Measurements from ENCODE around the gene ATXN7L3.
A peak's percentile ranks its signal among the peaks of the same experiment; 100 is the strongest.

Gene ATXN7L3

DNA sequence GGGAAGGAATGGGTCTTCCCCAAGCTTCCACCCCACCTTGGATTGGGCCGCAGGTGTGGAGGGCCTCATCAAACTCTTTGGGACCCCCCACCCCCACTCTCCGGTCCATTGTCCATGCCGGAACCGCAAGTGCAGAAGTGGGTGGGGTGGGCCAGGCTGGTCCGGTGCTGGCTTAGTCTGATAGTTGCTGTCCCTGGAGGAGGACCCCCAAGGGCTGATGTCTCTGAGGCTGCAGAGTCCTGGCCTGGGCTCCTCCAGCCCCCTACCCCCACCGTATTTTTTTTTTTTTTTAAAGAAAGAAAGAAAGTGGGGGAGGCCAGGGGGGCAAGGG is 7.1 kb upstream of the ATXN7L3 start:
- no peak overlapping the region for H3K4me3 ChIP-seq (ENCODE audit: low read depth, low read length, poor library complexity, severe bottlenecking)
- no peaks in the 10 kb centered on the region for H3K9me3 ChIP-seq (ENCODE audit: low read length)
- no peak overlapping the region for H3K4me2 ChIP-seq (ENCODE audit: low read length)
- no peaks in the 10 kb centered on the region for H3K79me2 ChIP-seq (ENCODE audit: insufficient read depth, low read length)
- no peak overlapping the region for H2AFZ ChIP-seq (ENCODE audit: low read length)
- H3K9ac ChIP-seq (ENCODE audit: low read length) = no peak overlapping the region
- no peaks in the 10 kb centered on the region; the same call in 1 of the 2 replicates for H3F3A ChIP-seq (ENCODE audit: insufficient read depth, low read length)
- no peaks in the 10 kb centered on the region for H4K20me1 ChIP-seq (ENCODE audit: insufficient read depth, low read length)
- no peaks in the 10 kb centered on the region for H3K27me3 ChIP-seq (ENCODE audit: insufficient read depth, low read length)
- peaks cover 46% of the 10 kb centered on the region for H3K36me3 ChIP-seq (ENCODE audit: insufficient read depth, low read length)
- TF ChIP-seq EZH2 (IDR thresholded peaks at IDR 0.05; ENCODE audit: borderline replicate concordance, low read length) (no peak), CTCF (IDR thresholded peaks at IDR 0.05; ENCODE audit: low read length) (no peak)
- no peak overlapping the region for H3K27ac ChIP-seq (ENCODE audit: low read depth, low read length, poor library complexity, severe bottlenecking)
- H3K9me2 ChIP-seq (ENCODE audit: low read depth, low read length) = no peaks in the 10 kb centered on the region
- peaks cover 28% of the 10 kb centered on the region for H3K4me1 ChIP-seq (ENCODE audit: insufficient read depth, low read length, severe bottlenecking)

- Histone ChIP-seq H4K20me1 (ENCODE audit: insufficient read depth, low read length) (no peaks in the 10 kb centered on the region), H3K79me2 (ENCODE audit: insufficient read depth, low read length) (no peaks in the 10 kb centered on the region), H3K4me1 (ENCODE audit: insufficient read depth, low read length, severe bottlenecking) (peaks cover 23% of the 10 kb centered on the region), H3K4me2 (ENCODE audit: low read length) (no peak overlapping the region), H3K9me3 (ENCODE audit: low read length) (no peaks in the 10 kb centered on the region), H2AFZ (ENCODE audit: low read length) (no peak overlapping the region), H3K27me3 (ENCODE audit: insufficient read depth, low read length) (no peaks in the 10 kb centered on the region), H3K9me2 (ENCODE audit: low read depth, low read length) (no peaks in the 10 kb centered on the region), H3K9ac (ENCODE audit: low read length) (no peak overlapping the region), H3K27ac (ENCODE audit: low read depth, low read length, poor library complexity, severe bottlenecking) (no peak overlapping the region), H3K36me3 (ENCODE audit: insufficient read depth, low read length) (peaks cover 41% of the 10 kb centered on the region), H3F3A (ENCODE audit: insufficient read depth, low read length) (no peaks in the 10 kb centered on the region; the same call in 1 of the 2 replicates), H3K4me3 (ENCODE audit: low read depth, low read length, poor library complexity, severe bottlenecking) (no peak overlapping the region)
- TF ChIP-seq CTCF (IDR thresholded peaks at IDR 0.05; ENCODE audit: low read length) = no peak
- no peak for TF ChIP-seq EZH2 (IDR thresholded peaks at IDR 0.05; ENCODE audit: borderline replicate concordance, low read length)
These were observed 6.5 kb upstream of the ATXN7L3 start for GRCh38 chr17:44205962-44206824.

GRCh38 chr17:44204441-44204882 is 4.8 kb upstream of the ATXN7L3 start:
- Histone ChIP-seq H3K27me3 (ENCODE audit: insufficient read depth, low read length) (no peaks in the 10 kb centered on the region), H3K9me3 (ENCODE audit: low read length) (no peaks in the 10 kb centered on the region), H3K27ac (ENCODE audit: low read depth, low read length, poor library complexity, severe bottlenecking) (peak overlapping the region; percentile 19), H4K20me1 (ENCODE audit: insufficient read depth, low read length) (no peaks in the 10 kb centered on the region), H3K4me3 (ENCODE audit: low read depth, low read length, poor library complexity, severe bottlenecking) (no peak overlapping the region), H3K4me1 (ENCODE audit: insufficient read depth, low read length, severe bottlenecking) (peaks cover 14% of the 10 kb centered on the region), H2AFZ (ENCODE audit: low read length) (no peak overlapping the region), H3K9me2 (ENCODE audit: low read depth, low read length) (no peaks in the 10 kb centered on the region), H3K9ac (ENCODE audit: low read length) (no peak overlapping the region), H3K79me2 (ENCODE audit: insufficient read depth, low read length) (no peaks in the 10 kb centered on the region), H3K36me3 (ENCODE audit: insufficient read depth, low read length) (peaks cover 29% of the 10 kb centered on the region), H3F3A (ENCODE audit: insufficient read depth, low read length) (no peaks in the 10 kb centered on the region; the same call in 1 of the 2 replicates), H3K4me2 (ENCODE audit: low read length) (no peak overlapping the region)
- no peak for TF ChIP-seq CTCF (IDR thresholded peaks at IDR 0.05; ENCODE audit: low read length)
- TF ChIP-seq EZH2 (IDR thresholded peaks at IDR 0.05; ENCODE audit: borderline replicate concordance, low read length) = no peak
